Midbrain (tissue), 1 donor: ENCODE data around the gene PEX3.
"Not testable (repeated sequence)": the region's sequence is repeated elsewhere in the genome, so short reads cannot be mapped to it uniquely, and the experiment has no call there.

ENCODE experiments used
- DNase-seq: peaks from one replicate; lab custom pipeline; 2025; lab: John Stamatoyannopoulos, UW

The PEX3 gene

DNA sequence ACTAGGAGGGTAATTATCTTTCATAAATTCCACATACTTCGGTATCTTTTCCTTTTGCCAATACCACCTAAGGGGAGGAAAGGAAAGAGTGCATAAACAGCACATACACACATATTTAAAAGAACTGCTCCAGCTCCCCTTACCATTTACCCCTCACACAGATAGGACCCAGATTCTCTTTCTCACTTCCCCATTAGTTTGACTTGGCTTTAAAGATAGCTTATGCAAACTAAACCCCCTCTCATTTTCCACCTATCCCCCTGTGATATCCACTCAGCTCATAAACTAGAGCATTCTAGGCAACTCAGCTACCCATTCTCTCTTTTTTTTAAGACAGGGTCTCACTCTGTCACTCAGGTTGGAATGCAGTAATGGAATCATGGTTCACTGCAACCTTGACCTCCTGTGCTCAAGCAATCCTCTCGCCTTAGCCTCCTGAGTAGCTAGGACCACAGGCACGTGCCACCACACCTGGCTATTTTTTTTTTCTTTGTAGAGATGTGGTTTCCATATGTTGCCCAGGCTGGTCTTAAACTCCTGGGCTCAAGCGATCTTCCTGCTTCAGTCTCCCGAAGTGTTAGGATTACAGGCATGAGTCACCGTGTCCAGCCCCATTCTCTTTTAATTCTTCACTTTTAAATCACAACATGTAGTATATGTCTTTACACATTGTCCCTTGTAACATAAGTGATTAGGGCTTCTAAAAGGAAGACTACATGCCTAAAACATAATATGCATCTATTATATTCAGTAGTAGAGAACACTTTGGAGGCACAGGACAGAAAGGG is 56.9 kb downstream of the PEX3 start:
- DNase-seq: no peak

DNA sequence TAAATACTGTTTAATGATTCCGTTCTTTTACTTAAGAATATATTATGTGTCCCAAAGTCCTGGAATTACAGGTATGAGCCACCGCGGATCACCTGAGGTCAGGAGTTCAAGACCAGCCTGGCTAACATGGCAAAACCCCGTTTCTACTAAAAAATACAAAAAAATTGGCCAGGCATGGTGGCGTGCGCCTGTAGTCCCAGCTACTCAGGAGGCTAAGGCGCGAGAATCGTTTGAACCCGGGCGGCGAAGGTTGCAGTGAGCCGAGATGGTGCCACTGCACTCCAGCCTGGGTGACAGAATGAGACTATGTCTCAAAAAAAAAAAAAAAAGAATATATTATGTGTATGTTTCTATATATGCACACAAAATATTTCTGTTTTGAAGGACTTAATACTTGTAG is 59.7 kb downstream of the PEX3 start:
- not testable (repeated sequence) for DNase-seq

- peak; percentile 90 for DNase-seq
Measured at GRCh38 chr6:143510991-143511891, 60.6 kb downstream of the PEX3 start, which contains the start of gene FUCA2. TSS of gene FUCA2 (minus strand) at chr6:143511720. CDS start at chr6:143511634, 86 bp downstream.

- no peak for DNase-seq
Measured at GRCh38 chr6:143513410-143513809, 62.8 kb downstream of the PEX3 start.

DNA sequence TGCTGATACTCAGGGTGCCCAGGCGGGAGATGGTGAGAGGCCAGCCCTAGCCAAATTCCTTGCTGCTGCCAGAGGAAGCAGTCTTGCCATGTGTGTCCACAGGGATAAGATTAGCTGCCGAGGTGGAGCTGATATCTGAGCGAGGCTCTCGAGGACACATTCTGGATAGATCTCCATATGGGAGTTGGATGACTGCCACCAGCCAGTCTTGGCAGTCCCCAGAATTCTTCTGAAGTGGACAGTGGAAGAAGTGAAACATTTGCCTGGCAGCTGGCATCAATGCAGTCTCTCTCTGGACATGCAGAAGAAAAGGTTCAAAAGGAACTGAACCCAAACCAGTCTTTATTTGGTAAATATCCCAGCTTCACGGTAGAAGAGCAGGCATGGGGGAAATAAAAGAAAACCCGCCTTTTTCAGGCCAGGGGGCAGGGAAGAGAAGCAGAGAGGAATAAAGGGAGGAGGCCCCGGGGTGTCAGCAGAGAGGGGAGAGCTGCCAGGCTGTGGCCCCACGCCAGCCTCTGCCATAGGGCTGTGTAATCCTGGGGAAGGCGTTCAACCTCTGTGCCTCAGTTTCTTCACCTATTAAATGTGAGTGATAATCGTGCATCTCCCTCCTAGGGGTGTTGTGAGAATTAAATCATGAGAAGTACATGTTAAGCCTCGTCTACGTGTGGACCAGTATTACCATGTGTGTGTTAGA is 64.6 kb downstream of the PEX3 start:
- no peak for DNase-seq

- DNase-seq: no peak
Measured at GRCh38 chr6:143515766-143516355, 65.3 kb downstream of the PEX3 start.

GRCh38 chr6:143516690-143517446 is 66.3 kb downstream of the PEX3 start:
- DNase-seq: no peak

GRCh38 chr6:143517447-143517773 is 66.8 kb downstream of the PEX3 start:
- DNase-seq: no peak

DNA sequence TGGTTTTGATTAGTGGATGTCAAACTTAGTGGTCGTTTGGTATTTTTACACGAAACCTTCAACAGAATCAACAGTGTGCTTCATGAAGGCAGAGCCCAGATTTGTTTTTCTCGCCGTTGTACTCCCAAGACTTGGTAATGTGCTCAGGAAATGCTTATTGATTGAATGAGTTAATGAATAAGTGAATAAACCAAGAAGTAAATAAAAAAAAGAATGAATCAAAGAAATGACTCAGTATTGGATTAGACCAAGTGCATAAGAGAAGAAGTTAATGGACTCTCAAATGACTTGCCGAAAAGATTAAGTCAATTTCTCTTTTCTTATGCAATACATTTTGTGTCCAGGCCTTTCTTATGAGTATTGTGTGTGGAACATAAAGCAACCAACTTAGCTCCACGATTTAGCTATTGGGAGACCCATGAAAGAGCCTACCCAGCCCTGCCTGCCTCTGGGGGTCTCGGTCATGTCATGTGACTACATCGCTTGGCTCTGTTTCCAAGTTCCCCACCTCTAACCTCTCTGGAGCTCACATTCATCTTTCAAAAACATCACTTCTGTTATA is 71.5 kb downstream of the PEX3 start:
- DNase-seq: no peak

DNA sequence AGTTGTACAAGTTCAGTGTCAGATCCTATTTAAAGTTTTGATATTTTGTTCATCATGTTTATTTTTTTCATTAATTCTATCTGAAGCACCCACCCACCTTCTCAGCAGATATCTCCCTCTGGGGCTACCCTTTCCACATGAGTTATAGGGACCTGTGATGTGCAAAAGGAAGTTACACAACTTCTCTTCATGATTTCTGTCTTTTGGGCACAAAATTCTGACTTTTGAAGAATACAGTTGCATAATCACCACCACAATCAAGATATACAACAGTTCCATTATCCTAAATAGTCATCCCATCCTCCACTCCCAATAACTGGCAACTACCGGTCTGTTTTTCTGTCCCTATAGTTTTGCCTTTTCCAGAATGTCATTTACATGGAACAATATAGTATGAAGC is 74.8 kb downstream of the PEX3 start:
- no peak for DNase-seq

GRCh38 chr6:143527677-143528076 is 77.1 kb downstream of the PEX3 start:
- DNase-seq: no peak

DNA sequence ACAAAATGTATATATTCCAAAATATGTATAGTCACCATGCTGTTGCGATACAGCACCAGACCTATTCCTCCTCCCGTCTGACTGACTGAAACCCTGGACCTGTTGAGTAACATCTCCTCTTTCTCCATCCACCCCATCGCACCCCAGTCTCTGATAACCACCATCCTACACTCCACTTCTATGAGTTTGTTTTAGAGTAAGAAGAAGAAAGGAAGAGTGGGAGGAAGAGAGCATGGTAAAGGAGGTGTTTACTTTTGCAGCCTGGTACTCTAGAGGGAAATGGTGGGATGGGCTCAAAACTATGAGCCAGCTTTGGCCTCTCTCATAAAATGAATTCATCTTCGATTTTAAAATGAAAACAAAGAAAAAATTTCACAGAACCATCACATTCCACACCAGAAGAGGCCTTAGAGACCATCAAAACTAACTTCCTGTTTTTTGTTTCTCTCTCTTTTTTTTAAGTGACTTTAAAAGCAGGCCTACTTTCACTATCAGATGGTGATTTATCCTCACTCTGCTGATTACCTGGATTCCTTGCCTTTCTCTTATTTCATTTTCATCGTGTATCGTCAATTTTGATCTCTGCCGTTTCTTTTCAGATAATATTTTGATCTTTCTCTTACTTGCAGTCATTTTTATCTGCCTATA is 77.7 kb downstream of the PEX3 start:
- no peak for DNase-seq

DNA sequence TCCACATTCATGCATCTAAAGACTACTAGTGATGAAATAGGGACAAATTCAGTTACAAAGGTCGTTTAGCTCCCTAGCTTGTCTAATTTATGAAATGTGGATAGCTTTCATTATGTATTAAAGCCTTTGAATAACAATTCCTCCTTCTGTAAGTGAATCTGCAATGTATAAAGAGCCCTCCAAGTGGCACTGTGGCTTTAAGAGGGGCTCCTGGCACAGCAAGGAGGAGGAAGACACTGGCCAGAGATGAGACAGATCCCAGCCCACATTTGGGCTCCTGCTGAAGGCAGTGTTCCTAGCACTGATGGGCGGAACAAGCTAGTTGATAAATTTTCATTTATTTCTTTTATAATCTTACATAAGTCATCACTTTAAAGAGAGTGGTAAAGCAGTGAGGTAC is 78.5 kb downstream of the PEX3 start:
- DNase-seq: no peak

GRCh38 chr6:143531720-143532499 is 81.3 kb downstream of the PEX3 start:
- no peak for DNase-seq

- DNase-seq: no peak
Measured at GRCh38 chr6:143535189-143535614, 84.6 kb downstream of the PEX3 start.

DNA sequence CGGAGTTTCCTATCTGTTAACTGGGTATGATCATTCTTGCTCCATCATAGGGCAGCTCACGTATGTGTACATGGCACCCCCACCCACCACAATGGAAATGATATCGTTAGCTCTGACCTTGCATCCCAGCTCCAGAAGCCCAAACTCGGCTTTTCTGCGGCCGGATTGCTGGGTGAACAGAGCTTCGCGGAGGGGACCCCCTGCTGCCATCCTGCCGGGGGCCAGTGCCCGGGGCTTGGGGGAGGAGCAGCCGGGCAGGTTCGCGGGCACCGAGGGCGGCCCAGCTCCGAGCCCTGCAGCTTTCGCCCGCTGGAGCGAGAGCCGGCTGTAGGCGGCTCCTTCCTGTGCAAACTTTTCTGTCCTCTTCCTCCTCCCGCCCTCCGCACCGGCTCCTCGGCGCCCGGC is 85.9 kb downstream of the PEX3 start:
- no peak for DNase-seq

DNA sequence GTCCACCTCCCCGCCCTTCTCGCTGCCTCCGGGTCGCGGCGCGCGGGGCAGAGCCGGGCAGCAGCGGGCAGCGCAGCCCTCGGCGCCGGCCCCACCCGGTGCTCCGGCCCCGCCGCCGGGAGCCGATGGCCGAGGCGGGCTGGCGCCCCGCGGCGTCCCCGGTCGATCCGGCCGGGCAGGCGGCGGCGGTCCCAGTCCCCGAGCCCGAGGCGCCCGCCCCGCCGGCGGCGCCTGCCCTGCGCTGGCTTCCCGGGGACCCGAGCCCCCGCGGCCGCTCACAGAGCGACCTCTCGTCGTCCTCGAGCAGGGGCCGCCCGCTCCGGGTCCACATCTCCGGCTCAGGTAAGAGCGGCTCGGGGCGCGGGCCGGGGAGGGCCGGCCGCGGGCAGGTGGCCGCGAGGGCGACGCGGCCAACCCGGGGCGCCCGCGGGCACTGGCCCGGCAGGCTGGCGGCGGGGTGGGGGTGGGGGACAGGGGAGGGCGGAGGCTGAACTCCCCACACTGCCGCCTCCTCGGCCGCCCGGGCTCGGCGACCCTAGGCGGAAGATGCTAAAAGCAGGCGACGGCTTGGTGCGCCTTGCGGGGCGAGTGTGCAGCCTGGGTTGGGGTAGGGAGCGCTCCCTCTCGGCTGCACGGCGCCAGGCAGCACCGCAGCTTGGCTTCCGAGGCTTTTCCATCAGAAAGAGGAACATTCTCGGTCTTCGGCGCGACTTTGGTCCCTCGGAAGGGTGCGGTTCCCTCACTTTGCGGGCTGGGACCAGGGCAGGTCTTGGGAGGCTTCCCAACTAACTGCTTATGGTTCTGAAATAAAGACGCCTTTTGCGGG is 86.5 kb downstream of the PEX3 start:
- DNase-seq: peak; percentile 29

DNA sequence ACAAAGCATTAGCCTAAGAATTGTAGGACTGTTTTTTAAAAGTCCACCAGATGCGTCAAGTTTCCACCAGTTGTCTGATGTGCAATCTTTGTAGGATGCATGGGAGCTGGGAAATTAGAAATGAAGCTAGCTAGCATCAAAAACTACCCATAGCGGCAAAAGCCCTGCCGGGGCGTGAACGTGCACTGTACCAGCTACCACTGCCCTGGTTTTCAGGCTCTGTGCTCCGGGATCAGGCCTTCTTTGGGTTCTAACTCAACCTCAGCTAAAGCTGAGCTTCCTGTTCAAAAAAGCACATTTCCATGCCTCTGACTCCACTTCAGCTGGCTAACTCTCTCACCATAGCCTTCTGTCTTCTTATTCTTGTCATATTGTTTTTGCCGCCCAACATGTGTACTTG is 87.8 kb downstream of the PEX3 start:
- no peak for DNase-seq

DNA sequence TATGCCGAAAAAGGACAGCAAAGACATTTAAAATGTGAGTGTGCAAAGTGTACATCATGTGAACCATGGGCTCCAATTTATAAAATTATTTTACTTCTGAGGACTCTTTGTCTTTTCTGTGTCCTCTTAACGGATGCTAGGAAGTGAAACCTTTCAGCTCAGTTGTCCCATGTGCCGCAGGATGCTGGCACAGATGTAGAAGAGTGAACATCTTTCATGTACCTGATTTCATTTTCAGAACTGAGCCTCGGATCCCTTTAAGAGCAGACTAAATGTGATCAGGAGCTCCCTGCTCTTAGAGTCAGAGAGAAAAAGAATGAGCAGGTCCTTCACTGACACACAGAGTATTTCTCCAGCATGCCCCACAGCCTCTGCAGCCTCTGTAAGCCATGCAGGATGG is 88.5 kb downstream of the PEX3 start:
- DNase-seq: no peak
